ENCODE data around the gene ALDH4A1. TPM values are rescaled to one million over a fixed set of nuclear protein-coding genes. Genes with fewer than 3 reads are reported as not detected.
A peak's percentile ranks its signal among the peaks of the same experiment; 100 is the strongest.
"Not testable (repeated sequence)": the region's sequence is repeated elsewhere in the genome, so short reads cannot be mapped to it uniquely, and the experiment has no call there.

The ALDH4A1 gene
- total and polyA plus RNA-seq, 5 experiments from 2014 or later, result 0.31 to 2.5 (median 1.6) TPM

- Mint-ChIP-seq H3K27me3 (no peaks in the 10 kb centered on the region), H3K4me3 (no peak overlapping the region), H3K9me3 (no peaks in the 10 kb centered on the region), H3K27ac (peak overlapping the region in 7 of 10 donors; percentile 35 to 79 (median 58)), H3K4me1 (peaks cover 4 to 36% (median 22%) of the 10 kb centered on the region in 4 donors), H3K36me3 (peaks cover 0 to 50% (median 8%) of the 10 kb centered on the region in 3 donors)
- peak in 9 of 10 donors; percentile 34 to 83 (median 67) for DNase-seq
- ATAC-seq, result no peak
- POLR2A ChIA-PET, result interaction anchor here (0.7 to 1.6 kb wide), 6 partner anchors 20 to 168 kb away, joined by 3 to 6 read pairs (median 4); no protein-coding TSS in a partner anchor
Observed at GRCh38 chr1:18907021-18907916, 4.9 kb upstream of the ALDH4A1 start.

DNA sequence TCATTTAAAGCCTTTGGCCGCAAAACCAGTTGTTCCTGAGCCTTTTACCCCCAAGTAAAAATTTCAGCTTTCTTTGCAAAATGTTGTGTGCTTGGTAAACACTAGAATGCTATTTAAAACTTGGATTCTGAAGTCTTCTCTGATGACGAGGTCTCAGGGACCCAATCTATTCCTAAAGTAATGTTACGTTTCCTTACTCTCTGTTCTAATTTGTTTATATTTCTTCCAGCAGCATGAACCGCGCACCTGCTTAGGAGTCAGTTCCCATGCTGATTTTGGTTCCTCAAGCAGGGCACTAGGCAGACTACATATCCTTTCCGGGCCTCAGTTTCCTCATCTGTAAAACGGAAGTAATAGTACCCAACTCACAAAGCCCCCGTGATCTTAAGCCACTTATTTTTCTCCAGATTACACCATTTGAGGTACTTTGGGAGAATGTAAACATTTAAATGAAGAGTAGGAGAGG lies 969 bp upstream of the ALDH4A1 start:
- no peak for DNase-seq
- POLR2A ChIA-PET, result interaction anchor here (1.2 to 2.2 kb wide), 8 partner anchors 10 to 170 kb away, joined by 3 to 17 read pairs (median 6); partner anchors contain the start of gene IFFO2
- Mint-ChIP-seq H3K4me3 (peak overlapping the region; percentile 88 to 95 (median 92)), H3K27ac (peak overlapping the region; percentile 82 to 99 (median 98)), H3K36me3 (peaks cover 0 to 15% (median 5%) of the 10 kb centered on the region in 3 donors), H3K9me3 (no peaks in the 10 kb centered on the region), H3K27me3 (no peaks in the 10 kb centered on the region), H3K4me1 (peaks cover 15 to 61% (median 40%) of the 10 kb centered on the region in 4 donors)
- no peak for ATAC-seq

DNA sequence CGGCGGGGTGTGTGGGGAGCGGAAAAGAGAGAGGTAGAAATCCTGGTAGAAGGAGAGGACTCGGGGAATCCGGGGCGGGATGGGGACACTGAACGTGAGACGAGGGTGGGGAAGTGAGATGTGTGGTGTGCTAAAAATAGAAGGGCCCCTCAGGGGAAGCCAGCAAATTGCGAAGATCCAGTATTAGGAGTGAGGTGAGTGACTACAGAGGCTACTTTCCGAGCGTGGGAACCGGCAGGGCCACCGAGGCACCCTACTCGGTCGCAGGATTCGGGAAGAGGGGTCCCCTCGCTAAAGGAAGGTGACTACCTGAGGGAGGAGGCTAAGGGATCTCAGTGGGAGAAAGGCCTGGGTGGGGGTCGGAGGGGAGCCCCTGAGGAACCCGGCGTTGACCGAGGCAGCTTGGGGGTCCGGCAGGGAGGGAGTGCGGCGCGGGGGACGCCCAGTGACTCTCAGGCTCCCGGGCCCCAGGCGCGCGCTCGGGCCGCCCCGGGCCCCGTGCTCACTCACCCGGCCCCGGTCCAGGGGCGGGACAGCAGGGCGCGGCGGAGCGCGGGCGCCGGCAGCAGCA lies 318 bp downstream of the ALDH4A1 start:
- Mint-ChIP-seq H3K4me1 (peaks cover 15 to 52% (median 32%) of the 10 kb centered on the region in 4 donors), H3K9me3 (no peaks in the 10 kb centered on the region), H3K27me3 (no peaks in the 10 kb centered on the region), H3K27ac (peak overlapping the region; percentile 67 to 98 (median 94)), H3K36me3 (peaks cover 0 to 6% (median 0%) of the 10 kb centered on the region in 3 donors), H3K4me3 (peak overlapping the region; percentile 88 to 95 (median 92))
- DNase-seq (no peak), ATAC-seq (no peak)
- POLR2A ChIA-PET, result interaction anchor here (1.2 to 2.2 kb wide), 6 partner anchors 25 to 172 kb away, joined by 3 to 17 read pairs (median 8); partner anchors contain the start of gene IFFO2

GRCh38 chr1:18901147-18901951 lies 1.0 kb downstream of the ALDH4A1 start:
- Mint-ChIP-seq H3K9me3 (no peaks in the 10 kb centered on the region), H3K4me3 (peak overlapping the region; percentile 88 to 95 (median 92)), H3K4me1 (peaks cover 15 to 47% (median 31%) of the 10 kb centered on the region in 4 donors), H3K27me3 (no peaks in the 10 kb centered on the region), H3K27ac (peak overlapping the region; percentile 67 to 96 (median 90)), H3K36me3 (no peaks in the 10 kb centered on the region)
- ATAC-seq (no peak), DNase-seq (no peak)
- POLR2A ChIA-PET, result interaction anchor here (1.5 kb wide), 1 partner anchor 172 kb away, joined by 15 read pairs; no protein-coding TSS in a partner anchor

GRCh38 chr1:18900303-18900841 lies 2.0 kb downstream of the ALDH4A1 start:
- no peaks in the 10 kb centered on the region for H3K27me3 Mint-ChIP-seq
- H3K9me3 Mint-ChIP-seq, result no peaks in the 10 kb centered on the region
- POLR2A ChIA-PET, result no interaction called here
- H3K27ac Mint-ChIP-seq, result peak overlapping the region in 4 of 10 donors; percentile 26 to 67 (median 49)
- H3K36me3 Mint-ChIP-seq, result no peaks in the 10 kb centered on the region
- H3K4me3 Mint-ChIP-seq, result peak overlapping the region in 9 of 10 donors; percentile 24 to 92 (median 47)
- H3K4me1 Mint-ChIP-seq, result peaks cover 15 to 47% (median 31%) of the 10 kb centered on the region in 4 donors
- DNase-seq (peak in 4 of 10 donors; percentile 10 to 30 (median 18)), ATAC-seq (no peak)

GRCh38 chr1:18899363-18900049 lies 2.8 kb downstream of the ALDH4A1 start:
- Mint-ChIP-seq H3K27ac (peak overlapping the region in 2 of 10 donors; percentile 5 to 79), H3K27me3 (no peaks in the 10 kb centered on the region), H3K4me3 (no peak overlapping the region), H3K9me3 (no peaks in the 10 kb centered on the region), H3K36me3 (no peaks in the 10 kb centered on the region), H3K4me1 (peaks cover 15 to 47% (median 31%) of the 10 kb centered on the region in 4 donors)
- DNase-seq (no peak), ATAC-seq (no peak)
- POLR2A ChIA-PET, result no interaction called here

DNA sequence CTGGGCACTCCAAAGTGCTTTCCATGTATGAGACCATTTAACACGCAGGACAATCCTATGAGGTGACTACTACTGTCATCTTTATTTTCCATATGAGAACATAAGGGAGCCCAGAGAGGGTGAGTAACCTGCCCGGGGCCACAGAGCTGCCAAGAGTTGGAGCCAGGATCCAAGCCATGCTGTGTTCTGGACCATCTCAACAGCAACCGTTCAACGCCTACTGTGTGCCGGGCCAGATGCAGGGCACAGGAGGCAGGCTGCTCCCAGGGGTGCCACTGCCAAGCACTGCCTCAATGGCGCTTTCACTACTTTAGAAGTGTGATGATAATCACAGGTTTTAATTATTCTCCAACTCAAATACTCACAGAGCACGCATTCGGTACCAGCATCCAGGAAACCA lies 3.8 kb downstream of the ALDH4A1 start:
- DNase-seq (no peak), ATAC-seq (no peak)
- H3K4me1 Mint-ChIP-seq, result peaks cover 15 to 41% (median 29%) of the 10 kb centered on the region in 4 donors
- POLR2A ChIA-PET, result no interaction called here
- no peaks in the 10 kb centered on the region for H3K36me3 Mint-ChIP-seq
- H3K9me3 Mint-ChIP-seq, result no peaks in the 10 kb centered on the region
- no peaks in the 10 kb centered on the region for H3K27me3 Mint-ChIP-seq
- H3K27ac Mint-ChIP-seq, result peak overlapping the region in 1 of 10 donors; percentile 52
- H3K4me3 Mint-ChIP-seq, result no peak overlapping the region

GRCh38 chr1:18895317-18895716 lies 7.0 kb downstream of the ALDH4A1 start:
- ATAC-seq (no peak), DNase-seq (no peak)
- no peaks in the 10 kb centered on the region for H3K36me3 Mint-ChIP-seq
- H3K27me3 Mint-ChIP-seq, result no peaks in the 10 kb centered on the region
- H3K4me1 Mint-ChIP-seq, result peaks cover 4 to 9% (median 7%) of the 10 kb centered on the region in 4 donors
- no peak overlapping the region for H3K27ac Mint-ChIP-seq
- POLR2A ChIA-PET, result no interaction called here
- H3K9me3 Mint-ChIP-seq, result no peaks in the 10 kb centered on the region
- H3K4me3 Mint-ChIP-seq, result no peak overlapping the region

DNA sequence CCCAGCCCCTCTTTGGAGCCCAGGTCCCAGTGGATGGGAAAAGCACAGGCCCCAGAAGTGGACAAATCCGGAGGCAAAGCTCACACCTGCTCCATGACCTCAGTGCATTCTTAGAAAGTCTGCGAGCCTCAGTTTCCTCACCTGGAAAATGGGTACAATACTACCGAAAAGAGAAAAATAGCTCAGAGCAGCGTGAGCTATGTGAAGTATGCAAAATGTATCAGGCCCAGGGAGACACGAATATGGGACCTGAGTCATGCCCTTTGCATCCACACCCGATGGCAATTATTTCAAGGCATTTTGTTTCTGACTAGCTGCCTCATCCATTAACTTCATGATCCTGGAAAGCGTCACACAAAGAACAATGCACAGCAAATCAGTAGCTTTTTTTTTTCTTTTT lies 9.2 kb downstream of the ALDH4A1 start:
- Mint-ChIP-seq H3K4me1 (peaks cover 0 to 1% (median 0%) of the 10 kb centered on the region in 4 donors), H3K27me3 (no peaks in the 10 kb centered on the region), H3K9me3 (no peaks in the 10 kb centered on the region), H3K4me3 (no peak overlapping the region), H3K36me3 (no peaks in the 10 kb centered on the region), H3K27ac (no peak overlapping the region)
- no peak for ATAC-seq
- no peak for DNase-seq
- POLR2A ChIA-PET, result interaction anchor here (1.0 kb wide), 1 partner anchor 75 kb away, joined by 4 read pairs; no protein-coding TSS in a partner anchor

DNA sequence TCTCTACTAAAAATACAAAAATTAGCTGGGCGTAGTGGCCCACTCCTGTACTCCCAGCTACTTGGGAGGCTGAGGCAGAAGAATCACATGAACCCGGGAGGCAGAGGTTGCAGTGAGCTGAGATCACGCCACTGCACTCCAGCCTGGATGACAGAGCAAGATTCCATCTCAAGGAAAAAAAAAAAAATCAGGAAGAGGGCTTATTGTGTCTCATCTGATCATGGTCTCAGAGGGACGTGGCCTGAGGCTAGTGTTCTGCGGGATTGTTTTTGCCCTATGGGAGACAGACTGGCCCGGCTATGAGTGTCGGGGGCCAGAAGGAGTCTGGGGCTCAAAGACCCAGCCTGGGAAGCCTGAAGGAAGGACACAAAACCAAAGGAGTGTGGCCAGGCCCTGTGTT lies 10.5 kb downstream of the ALDH4A1 start:
- POLR2A ChIA-PET, result interaction anchor here (0.7 kb wide), 1 partner anchor 72 kb away, joined by 3 read pairs; no protein-coding TSS in a partner anchor
- H3K27ac Mint-ChIP-seq, result peak overlapping the region in 3 of 10 donors; percentile 18 to 68 (median 27)
- not testable (repeated sequence) for ATAC-seq, H3K36me3 Mint-ChIP-seq, H3K27me3 Mint-ChIP-seq, DNase-seq, H3K4me3 Mint-ChIP-seq, H3K4me1 Mint-ChIP-seq, H3K9me3 Mint-ChIP-seq

DNA sequence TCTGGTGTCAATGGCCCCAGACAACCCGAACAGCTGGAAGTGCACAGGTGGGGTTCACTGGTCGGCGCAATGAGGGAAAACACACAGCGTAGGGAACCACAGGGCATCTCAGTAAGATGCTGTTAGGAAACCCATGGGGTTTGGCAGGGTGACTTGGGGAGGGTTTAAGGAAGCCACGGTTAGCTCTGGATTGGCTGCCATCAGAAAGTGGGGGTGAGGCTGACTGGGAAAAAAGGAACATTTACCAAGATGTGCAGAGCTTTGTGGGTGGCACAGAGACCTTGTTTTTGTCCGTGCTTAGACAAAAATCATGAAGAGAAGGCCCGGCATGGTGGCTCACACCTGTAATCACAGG lies 11.0 kb downstream of the ALDH4A1 start:
- Mint-ChIP-seq H3K36me3 (no peaks in the 10 kb centered on the region), H3K4me1 (peaks cover 0 to 1% (median 0%) of the 10 kb centered on the region in 4 donors), H3K4me3 (no peak overlapping the region), H3K9me3 (no peaks in the 10 kb centered on the region), H3K27ac (peak overlapping the region in 1 of 10 donors; percentile 68), H3K27me3 (no peaks in the 10 kb centered on the region)
- DNase-seq (no peak), ATAC-seq (no peak)
- POLR2A ChIA-PET, result interaction anchor here (0.7 kb wide), 2 partner anchors 72 to 161 kb away, joined by 3 read pairs; no protein-coding TSS in a partner anchor
